Esophagus squamous epithelium (tissue), 4 donors: ENCODE data around the gene MGMT.

ENCODE experiments used
- POLR2A ChIP-seq, 4 donors: fragments of 450-650 bp; IDR thresholded peaks; one replicate each; pipeline ENCODE4 v1.6.1; 2017; ENCODE audit warnings: antibody characterized with exemption in 4 of 4, mild to moderate bottlenecking in 4 of 4, moderate library complexity in 3 of 4
- TF ChIP-seq, protein P1 (sequence below), 6 experiments: fragments of 450-650 bp in 4 of 6; fragments of 200-600 bp in 2 of 6; sonication (generic) in 2 of 6; IDR thresholded peaks; one replicate each; pipeline ENCODE4 v1.5.1; 2016 to 2019; ENCODE audit warnings: antibody characterized with exemption in 6 of 6, mild to moderate bottlenecking in 4 of 6, moderate library complexity in 4 of 6

DNA sequence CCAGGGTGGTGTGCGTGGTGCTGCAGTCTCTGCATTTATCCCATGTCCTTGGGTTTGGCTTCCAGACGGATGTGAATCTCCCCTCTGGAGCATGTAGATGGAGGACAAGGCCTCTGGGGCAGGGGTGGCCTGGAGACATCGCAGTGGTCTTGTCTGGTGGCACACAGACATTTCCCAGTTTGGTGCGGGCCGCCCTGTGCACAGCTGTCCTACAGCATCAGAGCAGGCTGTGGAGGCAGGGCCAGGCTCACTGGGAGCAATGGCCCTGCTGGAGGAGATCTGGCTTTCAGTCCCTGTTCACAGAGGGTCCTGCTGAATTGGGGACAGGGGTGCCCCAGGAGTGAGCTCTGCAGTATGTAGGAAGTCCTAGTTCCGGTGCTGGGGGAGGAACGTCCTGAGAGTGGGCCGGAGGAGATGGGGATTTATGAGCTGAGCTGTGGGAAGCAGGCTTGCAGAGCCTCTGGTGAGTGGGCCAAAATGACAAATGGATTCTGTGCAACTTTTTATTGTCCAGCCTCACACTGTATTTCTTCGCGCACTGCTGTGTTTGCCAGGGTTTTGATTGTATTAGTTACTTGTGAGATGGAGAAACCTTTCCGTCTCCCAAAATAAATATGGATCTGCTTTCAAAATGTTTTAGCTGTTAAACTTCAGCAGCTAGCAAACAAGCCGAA lies 40.3 kb downstream of the MGMT start:
- TF ChIP-seq, protein P1, sequence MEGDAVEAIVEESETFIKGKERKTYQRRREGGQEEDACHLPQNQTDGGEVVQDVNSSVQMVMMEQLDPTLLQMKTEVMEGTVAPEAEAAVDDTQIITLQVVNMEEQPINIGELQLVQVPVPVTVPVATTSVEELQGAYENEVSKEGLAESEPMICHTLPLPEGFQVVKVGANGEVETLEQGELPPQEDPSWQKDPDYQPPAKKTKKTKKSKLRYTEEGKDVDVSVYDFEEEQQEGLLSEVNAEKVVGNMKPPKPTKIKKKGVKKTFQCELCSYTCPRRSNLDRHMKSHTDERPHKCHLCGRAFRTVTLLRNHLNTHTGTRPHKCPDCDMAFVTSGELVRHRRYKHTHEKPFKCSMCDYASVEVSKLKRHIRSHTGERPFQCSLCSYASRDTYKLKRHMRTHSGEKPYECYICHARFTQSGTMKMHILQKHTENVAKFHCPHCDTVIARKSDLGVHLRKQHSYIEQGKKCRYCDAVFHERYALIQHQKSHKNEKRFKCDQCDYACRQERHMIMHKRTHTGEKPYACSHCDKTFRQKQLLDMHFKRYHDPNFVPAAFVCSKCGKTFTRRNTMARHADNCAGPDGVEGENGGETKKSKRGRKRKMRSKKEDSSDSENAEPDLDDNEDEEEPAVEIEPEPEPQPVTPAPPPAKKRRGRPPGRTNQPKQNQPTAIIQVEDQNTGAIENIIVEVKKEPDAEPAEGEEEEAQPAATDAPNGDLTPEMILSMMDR (IDR thresholded peaks at IDR 0.05), result no peak
- TF ChIP-seq POLR2A (IDR thresholded peaks at IDR 0.05), result no peak
